ENCODE data around the gene SDC3.

SDC3 gene

GRCh38 chr1:30911059-30911954 is 2.7 kb upstream of the SDC3 start:
- no CpG with 5 or more reads among the region's 9 CpGs for WGBS (ENCODE audit: extremely low coverage, insufficient coverage, low lambda C conversion rate)
- Histone ChIP-seq H4K8ac (ENCODE audit: low read depth, low read length) (no peak overlapping the region), H3K4me2 (ENCODE audit: low read length) (no peak overlapping the region), H3K18ac (ENCODE audit: low read length) (no peak overlapping the region), H2AK5ac (ENCODE audit: low read length) (peak overlapping the region; percentile 59), H2BK15ac (replicated peaks; ENCODE audit: low read depth) (no peak overlapping the region), H3K9ac (ENCODE audit: low read length) (peak overlapping the region; percentile 8), H3K27me3 (ENCODE audit: insufficient read depth, low read length, poor library complexity) (no peaks in the 10 kb centered on the region), H3K23ac (ENCODE audit: low read length) (no peak overlapping the region), H3K36me3 (ENCODE audit: control insufficient read depth, insufficient read depth, low read length) (no peaks in the 10 kb centered on the region), H4K5ac (ENCODE audit: low read length) (no peak overlapping the region), H2BK120ac (ENCODE audit: low read depth, low read length) (no peak overlapping the region), H3K4me1 (ENCODE audit: control insufficient read depth, low read depth, low read length) (peaks cover 13% of the 10 kb centered on the region), H3K27ac (ENCODE audit: low read depth, low read length) (no peak overlapping the region), H3K4ac (ENCODE audit: low read depth, low read length) (no peak overlapping the region), H3K79me2 (ENCODE audit: control insufficient read depth, insufficient read depth, low read length) (peaks cover 2% of the 10 kb centered on the region), H3K56ac (ENCODE audit: low read length) (peak overlapping the region; percentile 30), H3K79me1 (ENCODE audit: low read length) (peaks cover 4% of the 10 kb centered on the region), H3K4me3 (ENCODE audit: low read length) (no peak overlapping the region), H2BK5ac (ENCODE audit: low read length) (no peak overlapping the region)
- peak; percentile 91 for DNase-seq

- no peak overlapping the region for H3K4me3 ChIP-seq (ENCODE audit: low read length)
- no peak overlapping the region for H4K8ac ChIP-seq (ENCODE audit: low read depth, low read length)
- H2BK5ac ChIP-seq (ENCODE audit: low read length), result no peak overlapping the region
- peak overlapping the region; percentile 85 for H3K56ac ChIP-seq (ENCODE audit: low read length)
- peak overlapping the region; percentile 71 for H3K18ac ChIP-seq (ENCODE audit: low read length)
- WGBS (ENCODE audit: extremely low coverage, insufficient coverage, low lambda C conversion rate), result no CpG with 5 or more reads among the region's 14 CpGs
- DNase-seq, result peak; percentile 77
- H4K5ac ChIP-seq (ENCODE audit: low read length), result no peak overlapping the region
- no peak overlapping the region for H3K27ac ChIP-seq (ENCODE audit: low read depth, low read length)
- H2BK15ac ChIP-seq (replicated peaks; ENCODE audit: low read depth), result no peak overlapping the region
- H3K79me2 ChIP-seq (ENCODE audit: control insufficient read depth, insufficient read depth, low read length), result peaks cover 2% of the 10 kb centered on the region
- H2BK120ac ChIP-seq (ENCODE audit: low read depth, low read length), result no peak overlapping the region
- no peaks in the 10 kb centered on the region for H3K27me3 ChIP-seq (ENCODE audit: insufficient read depth, low read length, poor library complexity)
- H3K23ac ChIP-seq (ENCODE audit: low read length), result no peak overlapping the region
- peaks cover 13% of the 10 kb centered on the region for H3K4me1 ChIP-seq (ENCODE audit: control insufficient read depth, low read depth, low read length)
- no peak overlapping the region for H3K4me2 ChIP-seq (ENCODE audit: low read length)
- peak overlapping the region; percentile 72 for H3K9ac ChIP-seq (ENCODE audit: low read length)
- H3K79me1 ChIP-seq (ENCODE audit: low read length), result peaks cover 5% of the 10 kb centered on the region
- H3K36me3 ChIP-seq (ENCODE audit: control insufficient read depth, insufficient read depth, low read length), result no peaks in the 10 kb centered on the region
- H3K4ac ChIP-seq (ENCODE audit: low read depth, low read length), result no peak overlapping the region
- H2AK5ac ChIP-seq (ENCODE audit: low read length), result no peak overlapping the region
These were observed 959 bp upstream of the SDC3 start for GRCh38 chr1:30909365-30910068.

- no peak overlapping the region for H3K4me2 ChIP-seq (ENCODE audit: low read length)
- no peak overlapping the region for H2AK5ac ChIP-seq (ENCODE audit: low read length)
- no peak overlapping the region for H3K23ac ChIP-seq (ENCODE audit: low read length)
- no peaks in the 10 kb centered on the region for H3K36me3 ChIP-seq (ENCODE audit: control insufficient read depth, insufficient read depth, low read length)
- WGBS (ENCODE audit: extremely low coverage, insufficient coverage, low lambda C conversion rate), result no CpG with 5 or more reads among the region's 69 CpGs
- no peak overlapping the region for H2BK15ac ChIP-seq (replicated peaks; ENCODE audit: low read depth)
- peak overlapping the region; percentile 72 for H3K18ac ChIP-seq (ENCODE audit: low read length)
- no peak overlapping the region for H3K56ac ChIP-seq (ENCODE audit: low read length)
- peaks cover 13% of the 10 kb centered on the region for H3K4me1 ChIP-seq (ENCODE audit: control insufficient read depth, low read depth, low read length)
- no peaks in the 10 kb centered on the region for H3K27me3 ChIP-seq (ENCODE audit: insufficient read depth, low read length, poor library complexity)
- no peak overlapping the region for H3K9ac ChIP-seq (ENCODE audit: low read length)
- H3K79me2 ChIP-seq (ENCODE audit: control insufficient read depth, insufficient read depth, low read length), result peaks cover 2% of the 10 kb centered on the region
- H2BK120ac ChIP-seq (ENCODE audit: low read depth, low read length), result no peak overlapping the region
- no peak overlapping the region for H2BK5ac ChIP-seq (ENCODE audit: low read length)
- H3K79me1 ChIP-seq (ENCODE audit: low read length), result peaks cover 6% of the 10 kb centered on the region
- no peak overlapping the region for H4K5ac ChIP-seq (ENCODE audit: low read length)
- peak overlapping the region; percentile 50 for H3K4ac ChIP-seq (ENCODE audit: low read depth, low read length)
- DNase-seq, result no peak
- no peak overlapping the region for H3K4me3 ChIP-seq (ENCODE audit: low read length)
- H3K27ac ChIP-seq (ENCODE audit: low read depth, low read length), result no peak overlapping the region
- H4K8ac ChIP-seq (ENCODE audit: low read depth, low read length), result no peak overlapping the region
These were observed 252 bp downstream of the SDC3 start for GRCh38 chr1:30908316-30908695.

- H3K36me3 ChIP-seq (ENCODE audit: control insufficient read depth, insufficient read depth, low read length), result no peaks in the 10 kb centered on the region
- no peak overlapping the region for H4K5ac ChIP-seq (ENCODE audit: low read length)
- H3K4me1 ChIP-seq (ENCODE audit: control insufficient read depth, low read depth, low read length), result peaks cover 19% of the 10 kb centered on the region
- no peak overlapping the region for H3K27ac ChIP-seq (ENCODE audit: low read depth, low read length)
- no peak for DNase-seq
- H4K8ac ChIP-seq (ENCODE audit: low read depth, low read length), result no peak overlapping the region
- H3K4me2 ChIP-seq (ENCODE audit: low read length), result peak overlapping the region; percentile 85
- peak overlapping the region; percentile 46 for H3K4me3 ChIP-seq (ENCODE audit: low read length)
- H3K18ac ChIP-seq (ENCODE audit: low read length), result peak overlapping the region; percentile 72
- H2BK120ac ChIP-seq (ENCODE audit: low read depth, low read length), result no peak overlapping the region
- peak overlapping the region; percentile 50 for H3K4ac ChIP-seq (ENCODE audit: low read depth, low read length)
- peaks cover 2% of the 10 kb centered on the region for H3K79me2 ChIP-seq (ENCODE audit: control insufficient read depth, insufficient read depth, low read length)
- H3K56ac ChIP-seq (ENCODE audit: low read length), result peak overlapping the region; percentile 85
- no peak overlapping the region for H2BK5ac ChIP-seq (ENCODE audit: low read length)
- peaks cover 6% of the 10 kb centered on the region for H3K79me1 ChIP-seq (ENCODE audit: low read length)
- no CpG with 5 or more reads among the region's 47 CpGs for WGBS (ENCODE audit: extremely low coverage, insufficient coverage, low lambda C conversion rate)
- H3K27me3 ChIP-seq (ENCODE audit: insufficient read depth, low read length, poor library complexity), result no peaks in the 10 kb centered on the region
- H2BK15ac ChIP-seq (replicated peaks; ENCODE audit: low read depth), result no peak overlapping the region
- H3K23ac ChIP-seq (ENCODE audit: low read length), result peak overlapping the region; percentile 24
- H3K9ac ChIP-seq (ENCODE audit: low read length), result peak overlapping the region; percentile 80
- no peak overlapping the region for H2AK5ac ChIP-seq (ENCODE audit: low read length)
These were observed 860 bp downstream of the SDC3 start for GRCh38 chr1:30907481-30908315.

- H2AK5ac ChIP-seq (ENCODE audit: low read length), result no peak overlapping the region
- no peak overlapping the region for H3K18ac ChIP-seq (ENCODE audit: low read length)
- WGBS (ENCODE audit: extremely low coverage, insufficient coverage, low lambda C conversion rate), result no CpG with 5 or more reads among the region's 9 CpGs
- peaks cover 25% of the 10 kb centered on the region for H3K4me1 ChIP-seq (ENCODE audit: control insufficient read depth, low read depth, low read length)
- H3K79me2 ChIP-seq (ENCODE audit: control insufficient read depth, insufficient read depth, low read length), result peaks cover 2% of the 10 kb centered on the region
- H2BK15ac ChIP-seq (replicated peaks; ENCODE audit: low read depth), result no peak overlapping the region
- no peak for DNase-seq
- H3K4ac ChIP-seq (ENCODE audit: low read depth, low read length), result no peak overlapping the region
- no peaks in the 10 kb centered on the region for H3K27me3 ChIP-seq (ENCODE audit: insufficient read depth, low read length, poor library complexity)
- no peak overlapping the region for H2BK120ac ChIP-seq (ENCODE audit: low read depth, low read length)
- no peak overlapping the region for H4K5ac ChIP-seq (ENCODE audit: low read length)
- H2BK5ac ChIP-seq (ENCODE audit: low read length), result no peak overlapping the region
- H3K23ac ChIP-seq (ENCODE audit: low read length), result no peak overlapping the region
- no peak overlapping the region for H3K4me3 ChIP-seq (ENCODE audit: low read length)
- H4K8ac ChIP-seq (ENCODE audit: low read depth, low read length), result no peak overlapping the region
- peak overlapping the region; percentile 85 for H3K56ac ChIP-seq (ENCODE audit: low read length)
- H3K79me1 ChIP-seq (ENCODE audit: low read length), result peaks cover 7% of the 10 kb centered on the region
- H3K36me3 ChIP-seq (ENCODE audit: control insufficient read depth, insufficient read depth, low read length), result no peaks in the 10 kb centered on the region
- H3K4me2 ChIP-seq (ENCODE audit: low read length), result peak overlapping the region; percentile 85
- peak overlapping the region; percentile 80 for H3K9ac ChIP-seq (ENCODE audit: low read length)
- H3K27ac ChIP-seq (ENCODE audit: low read depth, low read length), result no peak overlapping the region
These were observed 1.7 kb downstream of the SDC3 start for GRCh38 chr1:30906631-30907441.

Measured in mesendoderm (in vitro differentiated cells).